ENCODE measurements around the gene EMILIN3.
"Not testable (repeated sequence)": the region's sequence is repeated elsewhere in the genome, so short reads cannot be mapped to it uniquely, and the experiment has no call there.

EMILIN3 gene

DNA sequence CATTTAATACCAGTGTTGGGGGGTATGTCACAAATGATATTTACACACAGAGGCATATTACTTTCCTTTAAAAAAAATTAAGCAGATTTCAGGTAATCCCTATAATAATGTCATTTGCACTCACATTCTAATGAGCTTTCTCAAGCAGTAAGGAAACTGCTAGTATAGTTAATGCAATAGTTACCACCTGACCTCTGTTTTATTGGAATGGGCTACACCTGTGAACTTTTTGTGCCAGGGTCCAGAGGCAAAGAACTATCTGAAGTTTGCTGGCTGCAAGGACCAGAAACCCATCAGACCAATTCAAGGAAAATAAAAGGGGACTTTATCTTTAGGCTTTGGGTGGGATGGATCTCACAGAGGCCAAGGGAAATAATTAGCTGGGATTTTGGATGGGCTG, 46.2 kb downstream of the EMILIN3 start:
- ChIA-PET CTCF (interaction anchor here (1.2 to 1.7 kb wide), 3 partner anchors 9 to 352 kb away, joined by 3 to 6 read pairs (median 3); no protein-coding TSS in a partner anchor), POLR2A (no interaction called here)
- DNase-seq (ENCODE audit: extremely low spot score), result no peak
- TF ChIP-seq, protein P1, sequence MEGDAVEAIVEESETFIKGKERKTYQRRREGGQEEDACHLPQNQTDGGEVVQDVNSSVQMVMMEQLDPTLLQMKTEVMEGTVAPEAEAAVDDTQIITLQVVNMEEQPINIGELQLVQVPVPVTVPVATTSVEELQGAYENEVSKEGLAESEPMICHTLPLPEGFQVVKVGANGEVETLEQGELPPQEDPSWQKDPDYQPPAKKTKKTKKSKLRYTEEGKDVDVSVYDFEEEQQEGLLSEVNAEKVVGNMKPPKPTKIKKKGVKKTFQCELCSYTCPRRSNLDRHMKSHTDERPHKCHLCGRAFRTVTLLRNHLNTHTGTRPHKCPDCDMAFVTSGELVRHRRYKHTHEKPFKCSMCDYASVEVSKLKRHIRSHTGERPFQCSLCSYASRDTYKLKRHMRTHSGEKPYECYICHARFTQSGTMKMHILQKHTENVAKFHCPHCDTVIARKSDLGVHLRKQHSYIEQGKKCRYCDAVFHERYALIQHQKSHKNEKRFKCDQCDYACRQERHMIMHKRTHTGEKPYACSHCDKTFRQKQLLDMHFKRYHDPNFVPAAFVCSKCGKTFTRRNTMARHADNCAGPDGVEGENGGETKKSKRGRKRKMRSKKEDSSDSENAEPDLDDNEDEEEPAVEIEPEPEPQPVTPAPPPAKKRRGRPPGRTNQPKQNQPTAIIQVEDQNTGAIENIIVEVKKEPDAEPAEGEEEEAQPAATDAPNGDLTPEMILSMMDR (IDR thresholded peaks at IDR 0.05; ENCODE audit: control extremely low read depth, extremely low read depth, low read depth, missing control alignments), result no peak

DNA sequence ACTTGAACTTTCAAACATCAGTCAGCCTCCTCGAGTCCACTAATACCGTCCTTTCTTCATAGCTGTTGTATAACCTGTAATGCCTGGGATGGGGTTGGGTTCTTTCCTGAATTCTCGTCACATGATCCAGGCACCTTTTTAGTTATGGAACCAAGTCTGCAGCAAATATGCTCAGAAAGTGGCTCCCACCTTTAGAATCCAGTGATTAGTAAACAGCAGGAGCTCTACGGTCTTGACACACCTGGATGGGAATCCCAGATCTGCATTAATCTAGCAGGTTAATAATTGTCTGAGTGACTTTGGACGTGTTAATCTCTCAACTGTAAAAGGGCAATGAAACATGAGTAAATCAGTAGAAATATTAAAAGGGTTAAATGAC, 48.4 kb downstream of the EMILIN3 start:
- TF ChIP-seq, protein P1 (IDR thresholded peaks at IDR 0.05; ENCODE audit: control extremely low read depth, extremely low read depth, low read depth, missing control alignments), result no peak
- DNase-seq (ENCODE audit: extremely low spot score), result no peak
- CTCF ChIA-PET, result interaction anchor here (1.1 kb wide), 1 partner anchor 222 kb away, joined by 3 read pairs; no protein-coding TSS in a partner anchor
- POLR2A ChIA-PET, result no interaction called here

DNA sequence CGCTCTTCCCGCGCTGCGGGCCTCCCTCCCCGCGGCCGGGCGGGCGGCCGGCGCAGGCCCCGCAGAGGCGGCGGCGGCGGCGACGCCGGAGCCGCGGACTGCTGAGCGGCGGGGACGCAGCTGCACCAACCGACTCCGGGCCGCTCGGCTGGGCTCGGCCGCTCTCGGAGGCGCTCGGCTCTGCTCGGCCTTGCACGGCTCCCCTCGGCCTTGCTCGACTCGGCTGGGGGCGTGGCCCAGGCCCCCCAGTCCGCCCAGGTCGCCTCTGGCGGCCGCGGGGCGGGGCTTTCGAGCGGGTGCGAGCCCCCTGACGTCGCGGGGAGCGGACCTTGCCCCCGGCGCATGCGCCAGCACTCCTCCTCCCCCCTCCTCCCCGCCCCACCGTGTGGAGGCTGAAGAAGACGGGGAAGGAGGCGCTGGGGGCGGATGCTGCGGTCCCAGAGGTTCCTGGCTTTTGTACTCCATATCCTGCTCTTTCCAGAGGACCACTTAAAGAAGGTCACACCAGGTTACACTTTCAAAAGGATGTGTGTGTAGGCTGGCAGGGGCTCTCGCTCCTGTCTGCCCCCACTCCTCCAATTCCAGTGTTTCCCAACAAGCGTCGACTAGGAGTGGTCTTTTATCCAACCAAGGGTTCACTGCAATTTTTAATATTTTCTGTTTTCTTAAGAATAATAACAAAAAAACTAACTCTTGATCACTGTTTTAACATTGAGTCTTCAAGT, 48.9 kb downstream of the EMILIN3 start, which contains the start of gene ZHX3:
Gene ZHX3, minus strand, starts transcription at position 186 of the 725 bp plus-strand sequence. CDS start 112,815 bp downstream, outside the sequence.
- ChIA-PET CTCF (interaction anchor here (1.1 to 4.0 kb wide), 3 partner anchors 12 to 222 kb away, joined by 3 to 19 read pairs (median 3); no protein-coding TSS in a partner anchor), POLR2A (no interaction called here)
- peak; percentile 100 for DNase-seq (ENCODE audit: extremely low spot score)
- TF ChIP-seq, protein P1 (IDR thresholded peaks at IDR 0.05; ENCODE audit: control extremely low read depth, extremely low read depth, low read depth, missing control alignments), result no peak

DNA sequence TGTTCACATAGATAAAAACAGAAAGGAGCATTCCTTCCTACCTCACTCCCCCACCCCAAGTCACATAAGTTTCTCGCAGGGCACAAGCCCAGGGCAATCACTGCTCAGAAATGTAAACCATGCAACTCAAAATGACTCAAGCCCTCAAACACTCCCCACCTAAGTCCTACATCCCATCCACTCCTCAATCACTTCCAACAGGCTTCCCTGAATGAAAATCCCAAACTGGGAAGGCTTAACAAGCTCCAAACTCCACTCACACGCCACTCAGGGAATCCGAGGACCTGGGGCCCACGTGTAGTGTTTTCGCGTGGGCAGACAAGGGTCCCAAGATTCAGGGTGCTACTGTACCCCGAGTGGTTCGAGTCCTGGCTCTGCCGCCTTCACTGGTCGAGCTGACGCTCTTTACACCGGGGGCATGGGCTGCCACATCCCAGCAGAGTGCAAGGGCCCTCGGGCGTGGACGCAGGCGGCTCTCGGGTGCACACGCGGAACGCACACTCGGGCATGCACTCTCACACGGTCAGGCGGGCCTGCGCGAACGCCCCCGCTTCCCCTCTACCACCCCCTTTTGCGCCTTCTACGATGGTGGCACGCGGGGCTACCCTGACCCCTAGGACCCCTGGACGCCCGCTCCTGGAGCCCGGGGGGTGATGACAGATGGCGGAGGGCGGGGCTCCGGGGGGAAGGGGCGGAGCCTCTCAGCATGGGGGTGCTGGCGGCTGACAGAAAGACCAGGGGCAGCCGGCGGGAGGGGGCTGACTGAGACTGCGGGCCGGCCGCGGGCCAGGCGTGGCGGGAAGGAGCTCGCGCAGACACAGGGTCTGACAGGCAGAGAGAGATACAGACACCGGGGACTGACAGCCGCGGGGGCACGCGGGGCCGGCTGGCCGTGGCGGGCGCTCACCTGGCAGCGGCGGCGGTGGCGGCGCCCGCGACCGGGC, 49.7 kb downstream of the EMILIN3 start:
- TF ChIP-seq, protein P1 (IDR thresholded peaks at IDR 0.05; ENCODE audit: control extremely low read depth, extremely low read depth, low read depth, missing control alignments), result no peak
- DNase-seq (ENCODE audit: extremely low spot score), result peak; percentile 90
- ChIA-PET POLR2A (interaction anchor here (0.6 kb wide), 1 partner anchor 12 kb away, joined by 5 read pairs; no protein-coding TSS in a partner anchor), CTCF (interaction anchor here (1.1 to 4.0 kb wide), 2 partner anchors 11 to 43 kb away, joined by 3 to 19 read pairs; no protein-coding TSS in a partner anchor)

DNA sequence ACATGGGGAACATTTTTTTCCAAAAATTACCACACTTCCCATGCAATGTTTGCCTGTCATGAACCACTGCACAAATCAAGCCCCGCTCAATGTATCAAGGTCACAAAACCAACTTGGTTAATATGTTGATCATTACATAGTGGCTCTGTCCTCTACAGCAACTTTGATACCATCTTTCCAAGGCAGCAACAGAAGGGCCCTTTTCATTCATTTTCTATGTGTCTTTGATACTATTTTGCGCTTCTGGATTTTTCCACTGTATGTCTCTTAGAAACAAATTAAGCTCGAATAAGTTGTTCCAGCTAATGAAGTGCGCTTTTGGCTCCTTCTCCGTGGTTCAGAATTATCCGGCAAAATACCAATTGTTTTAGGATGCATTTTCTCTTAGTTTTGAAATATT, 50.6 kb downstream of the EMILIN3 start:
- no peak for DNase-seq (ENCODE audit: extremely low spot score)
- CTCF ChIA-PET, result interaction anchor here (4.0 kb wide), 1 partner anchor 10 kb away, joined by 19 read pairs; no protein-coding TSS in a partner anchor
- POLR2A ChIA-PET, result no interaction called here
- TF ChIP-seq, protein P1 (IDR thresholded peaks at IDR 0.05; ENCODE audit: control extremely low read depth, extremely low read depth, low read depth, missing control alignments), result no peak

DNA sequence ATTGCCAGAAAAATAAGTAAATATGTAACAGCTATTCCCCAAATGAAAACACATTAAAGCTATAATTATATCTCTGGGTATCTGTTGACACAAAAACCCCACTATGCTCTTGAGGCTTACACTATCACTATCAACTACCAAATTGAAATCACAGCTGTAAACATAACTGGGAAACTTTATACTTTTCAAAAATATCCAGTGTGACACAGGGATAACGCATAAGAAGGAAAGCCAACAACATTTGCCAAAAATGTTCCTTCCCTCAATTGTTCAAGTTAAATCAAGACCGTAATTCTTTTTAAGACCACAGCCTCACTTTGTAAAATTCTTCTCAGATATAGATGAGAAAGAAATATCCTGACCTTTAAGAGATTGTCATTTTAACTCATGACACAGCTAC, 52.2 kb downstream of the EMILIN3 start:
- CTCF ChIA-PET, result interaction anchor here (1.6 to 4.0 kb wide), 2 partner anchors 9 to 346 kb away, joined by 3 to 19 read pairs; no protein-coding TSS in a partner anchor

DNA sequence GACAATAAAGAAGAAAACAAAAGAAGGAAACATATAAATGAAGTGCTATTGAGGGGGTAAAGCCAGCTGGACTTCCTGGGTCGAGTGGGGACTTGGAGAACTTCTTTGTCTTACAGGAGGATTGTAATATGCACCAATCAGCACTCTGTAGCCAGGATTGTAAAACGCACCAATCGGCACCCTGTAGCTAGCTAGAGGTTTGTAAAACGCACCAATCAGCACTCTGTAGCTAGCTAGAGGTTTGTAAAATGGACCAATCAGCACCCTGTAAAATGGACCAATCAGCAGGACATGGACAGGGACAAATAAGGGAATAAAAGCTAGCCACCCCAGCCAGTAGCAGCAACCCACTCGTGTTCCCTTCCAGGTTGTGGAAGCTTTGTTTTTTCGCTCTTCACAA, 54.6 kb downstream of the EMILIN3 start:
- CTCF ChIA-PET, result interaction anchor here (0.7 to 1.5 kb wide), 10 partner anchors 10 to 344 kb away, joined by 3 to 4 read pairs (median 3); no protein-coding TSS in a partner anchor
- DNase-seq (ENCODE audit: extremely low spot score); POLR2A ChIA-PET: not testable (repeated sequence)

More for the DNA sequence above, 52.2 kb downstream of the EMILIN3 start:
- no peak for DNase-seq (ENCODE audit: extremely low spot score)
- TF ChIP-seq, protein P1 (IDR thresholded peaks at IDR 0.05; ENCODE audit: control extremely low read depth, extremely low read depth, low read depth, missing control alignments), result no peak
- POLR2A ChIA-PET, result no interaction called here

Data from GM10248 (cell line).